ENCODE measurements around the gene CGB2. TPM values are rescaled to one million over a fixed set of nuclear protein-coding genes. Genes with fewer than 3 reads are reported as not detected.

CGB2 gene
- total and polyA plus RNA-seq, 9 of the 15 experiments (the other 6 are each of a cell fraction or from before 2014, with no cell fraction given): 0.22 TPM; not detected in 8

DNA sequence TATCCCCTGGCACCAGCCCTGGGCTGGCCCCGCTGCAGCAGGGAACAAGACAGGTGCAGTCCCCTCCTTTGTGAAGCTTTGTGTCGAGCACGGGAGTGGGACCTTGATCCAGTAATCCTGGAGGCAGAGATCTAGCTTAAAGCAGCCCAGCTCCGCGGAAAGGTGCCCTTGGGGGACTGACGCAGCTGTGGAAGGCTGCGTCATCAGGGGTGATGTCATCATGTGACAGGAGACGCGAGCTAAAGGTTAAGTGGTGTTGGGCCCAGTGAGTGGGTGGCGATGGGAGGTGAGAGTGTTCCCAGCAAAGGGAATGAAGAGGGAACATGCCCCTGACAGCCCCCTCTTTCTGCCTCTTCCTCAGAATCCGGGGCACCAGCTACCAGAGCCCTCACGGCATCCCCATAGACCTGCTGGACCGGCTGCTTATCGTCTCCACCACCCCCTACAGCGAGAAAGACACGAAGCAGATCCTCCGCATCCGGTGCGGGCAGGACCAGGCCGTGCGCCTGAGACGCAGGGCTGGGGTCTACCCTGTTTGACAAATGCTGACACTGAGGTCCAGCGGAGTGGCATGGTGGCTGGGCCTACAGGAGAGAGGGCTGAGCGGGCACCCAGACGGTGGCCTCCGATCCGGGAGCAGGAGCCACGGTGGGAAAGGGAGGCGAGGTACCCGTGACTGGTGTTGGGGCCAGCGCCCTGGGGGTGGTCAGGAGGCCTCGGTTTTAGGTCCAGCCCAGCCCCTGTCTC, 17.4 kb upstream of the CGB2 start (continued):
- TF ChIP-seq, protein P1, sequence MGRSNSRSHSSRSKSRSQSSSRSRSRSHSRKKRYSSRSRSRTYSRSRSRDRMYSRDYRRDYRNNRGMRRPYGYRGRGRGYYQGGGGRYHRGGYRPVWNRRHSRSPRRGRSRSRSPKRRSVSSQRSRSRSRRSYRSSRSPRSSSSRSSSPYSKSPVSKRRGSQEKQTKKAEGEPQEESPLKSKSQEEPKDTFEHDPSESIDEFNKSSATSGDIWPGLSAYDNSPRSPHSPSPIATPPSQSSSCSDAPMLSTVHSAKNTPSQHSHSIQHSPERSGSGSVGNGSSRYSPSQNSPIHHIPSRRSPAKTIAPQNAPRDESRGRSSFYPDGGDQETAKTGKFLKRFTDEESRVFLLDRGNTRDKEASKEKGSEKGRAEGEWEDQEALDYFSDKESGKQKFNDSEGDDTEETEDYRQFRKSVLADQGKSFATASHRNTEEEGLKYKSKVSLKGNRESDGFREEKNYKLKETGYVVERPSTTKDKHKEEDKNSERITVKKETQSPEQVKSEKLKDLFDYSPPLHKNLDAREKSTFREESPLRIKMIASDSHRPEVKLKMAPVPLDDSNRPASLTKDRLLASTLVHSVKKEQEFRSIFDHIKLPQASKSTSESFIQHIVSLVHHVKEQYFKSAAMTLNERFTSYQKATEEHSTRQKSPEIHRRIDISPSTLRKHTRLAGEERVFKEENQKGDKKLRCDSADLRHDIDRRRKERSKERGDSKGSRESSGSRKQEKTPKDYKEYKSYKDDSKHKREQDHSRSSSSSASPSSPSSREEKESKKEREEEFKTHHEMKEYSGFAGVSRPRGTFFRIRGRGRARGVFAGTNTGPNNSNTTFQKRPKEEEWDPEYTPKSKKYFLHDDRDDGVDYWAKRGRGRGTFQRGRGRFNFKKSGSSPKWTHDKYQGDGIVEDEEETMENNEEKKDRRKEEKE (IDR thresholded peaks at IDR 0.05; ENCODE audit: borderline replicate concordance in 1 of 2, control insufficient read depth in 1 of 2, low read depth in 2 of 2, low read length in 1 of 2): no peak
- TF ChIP-seq CEBPG (CRISPR knock-in tag; IDR thresholded peaks at IDR 0.05): no peak
- TF ChIP-seq CEBPG (tag; conservative IDR thresholded peaks at IDR 0.05 in 1 of 2, IDR thresholded peaks at IDR 0.05 in 1 of 2): peak in 1 of 2 experiments; percentile 67; a peak in 2 of 4 replicates
- no peak for TF ChIP-seq CREBBP (IDR thresholded peaks at IDR 0.05; ENCODE audit: low read depth, low read length)
- no peak for TF ChIP-seq NR2C1 (IDR thresholded peaks at IDR 0.05)
- 0 out of 2 replicates have a peak, but pooled peaks have one; percentile 13 for TF ChIP-seq NR2C1 (tag; IDR thresholded peaks at IDR 0.05)

DNA sequence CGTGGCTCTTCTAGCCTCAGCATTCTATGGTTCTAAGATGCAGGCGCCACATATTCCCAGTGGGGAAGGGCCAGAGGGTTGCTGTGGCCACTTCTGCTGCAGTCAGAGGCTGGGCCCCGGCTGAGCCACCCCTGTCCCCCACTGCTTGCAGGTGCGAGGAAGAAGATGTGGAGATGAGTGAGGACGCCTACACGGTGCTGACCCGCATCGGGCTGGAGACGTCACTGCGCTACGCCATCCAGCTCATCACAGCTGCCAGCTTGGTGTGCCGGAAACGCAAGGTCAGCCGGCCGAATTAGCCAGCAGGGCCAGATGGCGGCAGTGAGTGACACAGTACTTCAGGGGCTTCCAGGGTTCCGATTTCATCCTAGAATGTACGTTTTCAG, 16.8 kb upstream of the CGB2 start:
- BruUV-seq (replicated peaks): no TSS peak
- H3K9me1 ChIP-seq (ENCODE audit: control insufficient read depth, insufficient read depth, low read length): peaks cover 3% of the 10 kb centered on the region
- WGBS (ENCODE audit: insufficient coverage, low coverage, missing lambda C conversion rate): 96% methylated on average over 18 of the region's 18 CpGs
- no peaks in the 10 kb centered on the region for H3K79me2 ChIP-seq (ENCODE audit: control insufficient read depth, insufficient read depth, low read length)
- no peak overlapping the region for H2AFZ ChIP-seq (ENCODE audit: low read depth, low read length)
- no peak overlapping the region for H3K27ac ChIP-seq (ENCODE audit: extremely low read depth, low read depth, low read length)
- H3K4me1 ChIP-seq (replicated peaks in 1 of 2; ENCODE audit: control insufficient read depth in 2 of 2, insufficient read depth in 2 of 2, low read length in 2 of 2): peaks cover 15 to 51% of the 10 kb centered on the region in 2 experiments; a peak in 4 of 5 replicates
- peaks cover 64% of the 10 kb centered on the region; the same call in 2 of the 3 replicates for H3K36me3 ChIP-seq (ENCODE audit: control insufficient read depth, insufficient read depth, low read length)
- no peak overlapping the region for H3K9ac ChIP-seq (ENCODE audit: insufficient read depth in 1 of 2, low read depth in 2 of 2, low read length in 2 of 2)
- no peak overlapping the region for H3K4me3 ChIP-seq
- H3K27me3 ChIP-seq (ENCODE audit: control insufficient read depth in 2 of 2, insufficient read depth in 2 of 2, low read length in 2 of 2): no peaks in the 10 kb centered on the region
- TF ChIP-seq POLR2A (conservative IDR thresholded peaks at IDR 0.05) (0 out of 2 replicates have a peak, but pooled peaks have one; percentile 3), ZNF184 (CRISPR knock-in tag; IDR thresholded peaks at IDR 0.05) (no peak), RBFOX2 (IDR thresholded peaks at IDR 0.05; ENCODE audit: low read depth, low read length) (peak; percentile 18; the same call in 1 of the 2 replicates), POLR2G (IDR thresholded peaks at IDR 0.05; ENCODE audit: low read depth, low read length) (peak; percentile 64)
- TF ChIP-seq, protein P2, sequence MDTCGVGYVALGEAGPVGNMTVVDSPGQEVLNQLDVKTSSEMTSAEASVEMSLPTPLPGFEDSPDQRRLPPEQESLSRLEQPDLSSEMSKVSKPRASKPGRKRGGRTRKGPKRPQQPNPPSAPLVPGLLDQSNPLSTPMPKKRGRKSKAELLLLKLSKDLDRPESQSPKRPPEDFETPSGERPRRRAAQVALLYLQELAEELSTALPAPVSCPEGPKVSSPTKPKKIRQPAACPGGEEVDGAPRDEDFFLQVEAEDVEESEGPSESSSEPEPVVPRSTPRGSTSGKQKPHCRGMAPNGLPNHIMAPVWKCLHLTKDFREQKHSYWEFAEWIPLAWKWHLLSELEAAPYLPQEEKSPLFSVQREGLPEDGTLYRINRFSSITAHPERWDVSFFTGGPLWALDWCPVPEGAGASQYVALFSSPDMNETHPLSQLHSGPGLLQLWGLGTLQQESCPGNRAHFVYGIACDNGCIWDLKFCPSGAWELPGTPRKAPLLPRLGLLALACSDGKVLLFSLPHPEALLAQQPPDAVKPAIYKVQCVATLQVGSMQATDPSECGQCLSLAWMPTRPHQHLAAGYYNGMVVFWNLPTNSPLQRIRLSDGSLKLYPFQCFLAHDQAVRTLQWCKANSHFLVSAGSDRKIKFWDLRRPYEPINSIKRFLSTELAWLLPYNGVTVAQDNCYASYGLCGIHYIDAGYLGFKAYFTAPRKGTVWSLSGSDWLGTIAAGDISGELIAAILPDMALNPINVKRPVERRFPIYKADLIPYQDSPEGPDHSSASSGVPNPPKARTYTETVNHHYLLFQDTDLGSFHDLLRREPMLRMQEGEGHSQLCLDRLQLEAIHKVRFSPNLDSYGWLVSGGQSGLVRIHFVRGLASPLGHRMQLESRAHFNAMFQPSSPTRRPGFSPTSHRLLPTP (IDR thresholded peaks at IDR 0.05; ENCODE audit: borderline replicate concordance, extremely low read depth, insufficient read length): no peak
- H3K4me2 ChIP-seq (ENCODE audit: insufficient read depth, low read length): no peak overlapping the region
- POLR2A ChIA-PET: interaction anchor here (0.8 kb wide), 1 partner anchor 10 kb away, joined by 5 read pairs; no protein-coding TSS in a partner anchor
- H4K20me1 ChIP-seq (replicated peaks; ENCODE audit: control insufficient read depth, insufficient read depth, low read length): peaks cover 9% of the 10 kb centered on the region; the same call in 1 of the 2 replicates
- in situ Hi-C loops (cut with MboI) (no loop called here), intact Hi-C loops (cut with micrococcal nuclease) (no loop called here)
- no peak for FAIRE-seq
- no peak for ATAC-seq
- H3K9me3 ChIP-seq (replicated peaks; ENCODE audit: control insufficient read depth, insufficient read depth, low read depth, low read length): no peaks in the 10 kb centered on the region
- CTCF ChIA-PET (ENCODE audit: low intra/inter-chr PET ratio): no interaction called here
- DNase-seq (ENCODE audit: extremely low read depth in 1 of 4, low spot score in 3 of 4): no peak

Measured in K562 (cell line).